ENCODE data around the gene PPP1R3D.

- TF ChIP-seq CTCF (IDR thresholded peaks at IDR 0.05; ENCODE audit: low read depth, low read length, poor library complexity, severe bottlenecking): no peak
- no peak for TF ChIP-seq EZH2phosphoT487 (IDR thresholded peaks at IDR 0.05; ENCODE audit: borderline replicate concordance, low read length)
Measured at GRCh38 chr20:59987135-59987534, 47.0 kb upstream of the PPP1R3D start.
